SKM-1 (cell line): ENCODE data around the gene USP31.
"Not testable (repeated sequence)": the region's sequence is repeated elsewhere in the genome, so short reads cannot be mapped to it uniquely, and the experiment has no call there.

ENCODE experiments used
- DNase-seq: peaks from one replicate; lab custom pipeline; 2025; ENCODE audit not compliant: unreplicated experiment; lab: John Stamatoyannopoulos, UW

USP31 gene

DNA sequence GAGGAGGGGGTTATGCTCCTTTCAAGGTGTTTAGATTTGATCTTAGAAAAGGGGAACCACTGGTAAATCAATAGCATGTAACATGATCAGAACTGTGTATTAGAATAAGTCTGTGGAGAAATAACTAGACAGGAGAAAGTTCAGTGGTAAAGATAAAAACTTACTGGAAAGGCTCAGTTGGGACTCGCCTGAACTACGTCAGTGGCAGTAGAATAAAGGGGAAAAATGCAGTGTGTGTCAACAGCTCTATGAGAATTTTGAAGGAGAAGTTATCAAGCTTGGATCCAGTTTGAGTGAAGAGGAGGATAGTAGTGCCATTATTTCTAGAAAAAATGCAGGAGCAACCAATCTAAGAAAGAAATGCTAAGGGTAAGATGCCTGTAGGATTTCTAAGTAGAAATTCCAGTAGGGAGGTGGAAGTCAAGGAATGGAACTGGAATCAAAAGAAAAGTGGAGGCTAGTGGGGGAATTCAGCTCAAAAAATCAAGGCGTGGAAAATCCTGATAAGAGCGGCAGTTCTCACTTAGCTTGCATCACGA lies 48.2 kb downstream of the USP31 start:
- DNase-seq: no peak

DNA sequence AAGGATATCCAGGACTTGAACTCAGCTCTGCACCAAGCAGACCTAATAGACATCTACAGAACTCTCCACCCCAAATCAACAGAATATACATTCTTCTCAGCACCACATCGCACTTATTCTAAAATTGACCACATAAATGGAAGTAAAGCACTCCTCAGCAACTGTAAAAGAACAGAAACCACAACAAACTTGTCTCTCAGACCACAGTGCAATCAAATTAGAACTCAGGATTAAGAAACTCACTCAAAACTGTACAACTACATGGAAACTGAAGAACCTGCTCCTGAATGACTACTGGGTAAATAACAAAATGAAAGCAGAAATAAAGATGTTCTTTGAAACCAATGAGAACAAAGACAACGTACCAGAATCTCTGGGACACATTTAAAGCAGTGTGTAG lies 52.8 kb downstream of the USP31 start:
- not testable (repeated sequence) for DNase-seq

DNA sequence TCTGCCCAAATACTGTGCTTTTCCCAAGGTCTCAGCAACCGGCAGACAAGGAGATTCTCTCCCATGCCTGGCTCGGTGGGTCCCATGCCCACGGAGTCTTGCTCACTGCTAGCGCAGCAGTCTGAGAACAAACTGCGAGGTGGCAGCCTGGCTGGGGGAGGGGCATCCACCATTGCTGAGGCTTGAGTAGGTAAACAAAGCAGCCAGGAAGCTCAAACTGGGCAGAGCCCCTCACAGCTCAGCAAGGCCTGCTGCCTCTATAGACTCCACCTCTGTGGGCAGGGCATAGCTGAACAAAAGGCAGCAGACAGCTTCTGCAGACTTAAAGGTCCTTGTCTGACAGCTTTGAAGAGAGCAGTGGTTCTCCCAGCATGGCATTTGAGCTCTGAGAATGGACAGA lies 55.1 kb downstream of the USP31 start:
- DNase-seq: not testable (repeated sequence)

DNA sequence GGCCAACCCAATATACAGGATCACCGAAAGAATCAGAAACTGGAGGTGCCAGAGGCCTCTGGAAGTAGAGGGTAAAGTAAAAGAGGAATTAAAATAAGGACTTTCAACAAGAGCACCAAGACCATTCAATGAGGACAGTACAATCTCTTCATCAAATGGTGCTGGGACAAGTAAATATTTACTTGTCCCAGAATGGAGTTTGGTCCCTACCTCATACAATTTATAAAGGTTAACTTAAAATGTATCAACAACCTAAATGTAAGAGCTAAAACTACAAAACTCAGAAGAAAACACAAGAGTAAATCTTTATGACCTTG lies 56.5 kb downstream of the USP31 start:
- DNase-seq: no peak

DNA sequence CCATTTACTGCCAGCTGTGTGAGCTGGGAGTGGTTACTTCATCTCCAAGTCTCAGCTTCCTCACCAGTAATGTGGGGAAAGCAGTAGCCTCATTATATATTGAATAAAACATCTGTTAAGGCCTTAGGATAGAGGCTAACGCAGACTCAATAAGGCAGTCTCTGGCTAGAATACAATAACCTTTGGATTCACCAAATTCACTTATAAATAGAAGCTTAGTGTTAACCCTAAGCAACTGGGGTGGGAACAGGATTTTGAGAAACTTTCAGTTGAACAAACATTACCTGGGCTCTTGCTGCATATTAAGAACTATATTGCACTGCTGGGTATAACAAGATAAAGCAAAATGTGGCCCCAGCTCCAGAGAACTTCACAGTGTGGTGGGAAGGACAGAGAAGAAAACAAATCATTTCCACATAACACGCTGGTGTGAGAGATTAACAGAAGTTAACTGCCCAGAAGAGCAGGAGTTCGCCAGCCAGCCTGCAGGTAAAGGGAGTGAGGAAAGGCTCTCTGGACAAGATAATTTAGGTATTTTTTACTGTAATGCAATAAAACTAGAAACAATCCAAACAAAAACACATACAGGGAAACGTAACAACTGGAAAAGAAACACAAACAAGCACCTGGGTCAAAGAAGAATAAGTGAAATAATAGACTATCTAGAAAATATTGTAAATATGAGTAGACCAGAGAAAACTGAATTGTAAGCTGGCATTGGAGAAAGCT lies 57.0 kb downstream of the USP31 start:
- DNase-seq: no peak

GRCh38 chr16:23089111-23089510 lies 60.1 kb downstream of the USP31 start:
- DNase-seq: no peak

GRCh38 chr16:23088018-23088417 lies 61.2 kb downstream of the USP31 start:
- no peak for DNase-seq

- DNase-seq: no peak
Measured at GRCh38 chr16:23085949-23086348, 63.3 kb downstream of the USP31 start.

GRCh38 chr16:23082161-23082788 lies 67.0 kb downstream of the USP31 start:
- DNase-seq: no peak

DNA sequence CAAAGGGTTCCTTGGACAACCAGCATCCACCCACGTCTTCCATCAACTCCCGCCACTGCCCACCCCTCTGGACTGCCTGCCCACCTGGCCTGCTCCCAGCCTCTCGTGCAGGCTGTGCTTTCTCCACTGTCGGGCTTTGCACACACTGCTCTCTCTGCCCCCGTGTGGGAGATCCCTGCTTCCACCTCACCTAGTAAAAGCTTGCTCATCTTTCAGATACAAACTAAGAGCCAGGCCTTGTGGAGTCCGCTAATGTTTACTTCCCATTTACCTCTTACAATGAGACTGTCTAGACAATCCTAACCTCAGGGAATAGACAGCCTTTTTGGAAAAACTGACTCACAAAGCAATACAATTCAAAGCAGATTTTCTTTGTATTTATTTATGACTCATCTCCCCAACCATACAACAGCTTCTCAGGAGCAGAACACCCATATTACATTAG lies 67.6 kb downstream of the USP31 start:
- no peak for DNase-seq

GRCh38 chr16:23080747-23081146 lies 68.5 kb downstream of the USP31 start:
- DNase-seq: no peak

GRCh38 chr16:23080329-23080728 lies 68.9 kb downstream of the USP31 start:
- no peak for DNase-seq

DNA sequence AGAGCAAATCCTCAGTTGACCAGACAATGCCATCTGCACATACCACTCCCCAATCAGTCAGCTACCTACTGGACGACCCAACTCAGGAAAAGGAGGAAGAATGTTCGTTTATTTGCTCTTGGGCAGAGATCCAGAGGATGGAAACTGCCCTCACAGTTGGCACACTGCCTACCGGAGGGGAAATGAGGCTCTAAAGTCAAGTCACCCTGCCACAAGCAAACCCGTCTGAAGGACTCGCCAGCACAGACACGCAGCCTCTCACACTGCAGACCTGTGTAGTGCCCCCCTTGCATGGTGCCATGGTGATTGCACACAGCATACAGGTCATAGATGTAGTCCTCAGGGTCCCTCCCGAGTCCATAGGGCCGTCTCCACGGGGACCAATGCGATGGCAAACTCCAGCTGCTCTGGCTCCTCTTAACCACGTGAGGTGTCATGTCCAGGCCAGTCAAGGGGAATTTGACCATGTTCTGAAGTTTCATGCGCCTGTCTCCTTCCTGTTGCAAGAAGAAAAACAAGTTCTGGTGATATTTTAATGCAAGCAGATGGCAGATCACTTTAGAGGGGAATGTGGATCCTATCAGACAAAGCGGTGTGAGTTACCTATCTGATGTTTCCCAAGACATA lies 69.5 kb downstream of the USP31 start:
- DNase-seq: no peak

GRCh38 chr16:23074423-23074822 lies 74.8 kb downstream of the USP31 start:
- DNase-seq: no peak

GRCh38 chr16:23072769-23073549 lies 76.3 kb downstream of the USP31 start:
- no peak for DNase-seq

- DNase-seq: no peak
Measured at GRCh38 chr16:23072084-23072599, 77.1 kb downstream of the USP31 start.

- DNase-seq: no peak
Measured at GRCh38 chr16:23071196-23072083, 77.8 kb downstream of the USP31 start.

GRCh38 chr16:23069844-23070243 lies 79.4 kb downstream of the USP31 start:
- no peak for DNase-seq

DNA sequence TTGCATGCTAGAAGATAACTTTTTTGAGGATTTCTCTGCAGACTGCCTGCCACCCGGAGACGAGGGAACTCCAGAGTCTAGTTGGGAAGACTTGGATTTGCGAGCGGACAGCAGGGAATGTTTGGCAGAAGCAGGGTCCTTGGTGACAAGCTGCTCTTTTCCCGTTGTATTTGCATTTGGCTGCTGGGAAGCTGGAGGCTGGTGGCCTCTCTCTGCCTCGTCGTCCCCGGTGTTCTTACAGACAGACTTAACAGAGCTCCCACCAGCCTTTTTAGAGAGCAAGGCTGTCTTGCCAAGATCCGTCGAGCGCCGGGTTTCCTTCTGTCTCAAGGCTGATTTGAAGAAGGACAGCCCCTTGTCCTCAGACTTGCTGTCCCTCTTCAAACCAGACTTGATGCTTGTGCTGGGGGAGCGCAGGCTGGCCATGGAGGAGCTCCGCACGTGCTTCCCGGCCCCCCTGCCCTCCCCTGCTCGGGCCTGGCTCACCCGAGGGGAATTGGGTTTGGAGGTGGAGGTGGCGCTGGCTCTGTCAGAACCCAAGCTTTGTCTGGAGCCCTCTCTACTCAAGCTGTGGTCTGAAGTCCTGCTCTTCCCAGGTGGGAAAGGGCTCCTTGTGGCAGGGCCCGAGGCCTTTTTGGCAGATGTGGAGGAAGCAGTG lies 81.0 kb downstream of the USP31 start:
- no peak for DNase-seq

GRCh38 chr16:23066676-23067075 lies 82.6 kb downstream of the USP31 start:
- no peak for DNase-seq
